GM19025 (cell line): ENCODE data around the gene RET.

ENCODE experiments used
- ATAC-seq: cut with Tn5 transposase; IDR thresholded peaks from one replicate; pipeline ENCODE4 v1.9.1; 2021; ENCODE audit warnings: mild to moderate bottlenecking, low read depth, moderate library complexity; ENCODE audit not compliant: unreplicated experiment

Gene RET

DNA sequence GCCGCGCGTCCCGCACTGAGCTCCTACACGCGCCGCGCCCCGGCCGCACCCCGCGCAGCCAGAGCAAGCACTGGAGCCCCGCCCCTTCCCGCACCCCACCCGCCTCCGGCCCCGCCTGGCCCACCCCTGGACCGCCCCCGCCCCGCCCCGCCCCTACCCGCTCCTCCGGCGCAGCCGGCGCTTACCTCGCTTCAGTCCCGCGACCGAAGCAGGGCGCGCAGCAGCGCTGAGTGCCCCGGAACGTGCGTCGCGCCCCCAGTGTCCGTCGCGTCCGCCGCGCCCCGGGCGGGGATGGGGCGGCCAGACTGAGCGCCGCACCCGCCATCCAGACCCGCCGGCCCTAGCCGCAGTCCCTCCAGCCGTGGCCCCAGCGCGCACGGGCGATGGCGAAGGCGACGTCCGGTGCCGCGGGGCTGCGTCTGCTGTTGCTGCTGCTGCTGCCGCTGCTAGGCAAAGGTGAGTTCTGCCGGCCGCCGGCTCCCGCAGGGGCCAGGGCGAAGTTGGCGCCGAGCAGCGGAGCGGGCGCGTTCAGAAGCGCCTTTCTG, at the start of gene RET:
RET (plus strand) TSS at position 194 of the 545 bp plus-strand sequence; CDS start at position 384, 190 bp downstream.
- no peak for ATAC-seq

- ATAC-seq = no peak
These were observed 49.4 kb upstream of the RET start for GRCh38 chr10:43027331-43027955.

DNA sequence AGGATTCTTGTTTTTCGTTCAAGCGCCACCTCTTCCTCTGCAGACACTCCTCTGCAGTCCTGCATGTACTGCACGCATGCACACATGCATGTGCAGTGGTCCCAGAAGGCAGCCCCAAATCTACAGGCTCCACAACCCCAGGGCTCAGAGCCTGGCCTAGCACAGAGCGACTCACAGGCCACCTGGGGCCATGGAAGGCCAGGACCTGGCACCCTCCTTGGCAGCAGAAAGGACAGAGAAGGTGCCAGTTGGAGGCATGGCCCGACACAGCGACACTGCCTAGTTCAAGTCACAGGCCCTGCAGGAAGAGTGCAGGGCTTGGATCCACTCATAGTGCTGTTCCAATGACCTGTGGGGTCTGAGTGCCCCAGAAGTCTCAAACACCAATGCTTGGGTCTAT, 48.7 kb upstream of the RET start:
- no peak for ATAC-seq

- ATAC-seq = no peak
These were observed 47.8 kb upstream of the RET start for GRCh38 chr10:43029043-43029442.

DNA sequence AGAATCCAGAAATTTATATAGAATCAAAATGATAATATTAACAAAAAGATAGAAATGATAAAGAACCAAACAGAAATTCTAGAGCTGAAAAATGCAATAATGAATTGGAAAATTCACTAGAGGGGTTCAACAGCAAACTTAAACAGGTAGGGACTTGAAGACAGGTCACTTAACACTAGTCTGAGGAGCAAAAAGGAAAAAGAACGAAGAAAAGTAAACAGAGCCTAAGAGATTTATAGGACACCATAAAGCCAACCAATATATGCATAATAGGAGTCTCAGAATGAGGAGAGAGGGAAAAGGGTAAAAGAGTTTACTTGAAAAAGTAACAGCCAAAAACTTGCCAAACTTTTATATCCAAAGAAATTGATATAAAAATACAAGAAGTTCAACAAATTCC, 44.3 kb upstream of the RET start:
- no peak for ATAC-seq

DNA sequence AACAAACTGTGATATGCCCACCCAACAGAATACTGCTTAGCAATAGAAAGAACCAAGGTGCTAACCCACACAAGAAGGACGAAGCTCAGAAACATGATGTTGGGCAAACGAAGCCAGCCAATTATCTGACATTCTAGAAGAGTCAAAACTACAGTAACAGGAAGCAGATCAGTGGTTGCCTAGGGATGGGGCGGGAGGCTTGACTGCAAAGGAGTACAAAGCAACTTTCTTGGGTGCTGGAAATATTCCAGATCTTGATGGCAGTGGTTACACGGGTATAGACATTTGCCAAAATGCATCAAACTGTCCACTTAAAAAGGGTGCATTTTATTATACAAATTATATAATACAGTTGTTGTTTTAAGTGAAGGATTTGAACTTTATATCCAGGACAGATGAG, 41.1 kb upstream of the RET start:
- ATAC-seq = no peak

GRCh38 chr10:43036481-43037428, 40.1 kb upstream of the RET start:
- ATAC-seq = no peak

GRCh38 chr10:43037440-43037839, 39.4 kb upstream of the RET start:
- ATAC-seq = no peak

- ATAC-seq = no peak
These were observed 38.7 kb upstream of the RET start for GRCh38 chr10:43037942-43038782.

DNA sequence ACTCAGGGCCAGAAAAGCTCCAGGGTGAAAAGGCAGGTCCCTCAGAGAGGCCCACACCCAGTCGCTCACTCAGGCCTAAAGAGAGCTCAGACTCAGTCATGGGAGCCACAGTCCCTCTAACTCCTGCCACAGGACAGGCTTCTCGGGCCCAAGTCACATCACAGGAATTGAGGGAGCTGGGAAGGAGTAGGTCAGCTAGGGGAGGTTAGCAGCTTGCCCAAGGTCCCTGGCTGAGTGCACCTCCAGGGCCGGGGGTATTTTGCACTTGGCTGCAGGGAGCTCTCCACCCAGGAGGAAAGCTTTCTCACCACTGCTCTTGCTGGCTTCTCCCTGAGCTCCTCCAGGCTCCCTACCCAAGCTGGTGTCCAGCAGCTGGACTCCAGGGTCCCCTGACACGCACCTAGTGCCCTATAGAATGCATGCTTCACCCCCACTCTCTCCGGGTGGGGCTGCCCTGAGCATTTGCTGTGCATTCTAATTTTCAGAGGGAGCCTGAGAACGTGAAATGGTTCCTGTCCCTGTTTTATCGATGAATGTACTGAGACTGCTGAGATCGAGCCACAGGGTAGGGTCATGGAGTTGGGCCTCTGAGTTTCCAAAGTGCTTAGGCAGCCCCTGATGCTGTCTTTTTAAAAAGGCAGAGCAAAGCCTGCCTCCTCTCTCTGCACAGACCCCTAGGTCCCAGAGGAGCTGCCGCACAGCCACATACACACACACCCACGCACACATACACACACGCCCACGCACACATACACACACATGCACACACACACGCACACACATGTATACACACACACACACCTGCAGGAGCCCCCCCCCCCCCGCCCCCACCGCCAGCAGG, 37.9 kb upstream of the RET start:
- ATAC-seq = no peak

DNA sequence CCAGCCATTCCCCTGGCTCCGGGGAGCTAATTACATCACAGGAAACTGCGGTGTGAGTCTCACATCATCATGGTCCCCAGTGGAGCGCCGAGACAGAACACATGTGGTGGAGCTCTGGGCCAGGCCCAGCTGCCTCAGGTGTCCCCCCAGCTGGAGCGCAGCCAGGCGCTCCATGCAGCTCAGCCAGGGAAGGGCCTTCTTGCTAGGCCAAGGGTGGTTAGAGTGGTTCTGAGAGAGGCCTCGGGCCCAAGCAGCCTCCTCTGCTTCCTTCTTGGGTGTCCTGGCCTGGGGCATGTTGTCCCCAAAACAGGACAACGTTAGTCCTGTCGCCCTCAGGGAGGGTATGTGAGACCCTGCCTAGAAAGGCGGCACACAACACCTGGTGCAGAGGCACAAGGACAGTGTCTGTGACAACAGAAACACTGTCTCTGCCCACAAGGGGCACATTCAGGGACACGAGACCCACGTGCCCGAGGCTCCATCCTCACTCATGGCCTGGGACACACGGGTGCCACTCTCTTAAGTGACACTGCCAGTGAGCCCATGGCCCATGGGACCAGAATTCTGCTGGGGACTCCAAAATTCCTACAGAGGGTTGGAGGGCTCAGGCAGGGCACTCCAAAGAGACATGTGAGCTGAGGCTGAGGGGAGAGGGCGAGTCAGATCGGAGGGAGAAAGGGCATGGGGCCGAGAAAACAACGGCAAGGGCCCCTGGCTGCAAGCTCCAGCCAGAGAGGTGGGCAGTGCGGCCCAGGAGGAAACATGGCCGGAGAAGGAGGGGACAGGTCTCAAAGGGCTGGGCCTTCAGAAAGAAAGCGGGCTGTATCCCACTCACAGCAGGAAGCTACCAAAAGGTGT, 37.0 kb upstream of the RET start:
- ATAC-seq = no peak

GRCh38 chr10:43040482-43041256, 36.2 kb upstream of the RET start:
- no peak for ATAC-seq

DNA sequence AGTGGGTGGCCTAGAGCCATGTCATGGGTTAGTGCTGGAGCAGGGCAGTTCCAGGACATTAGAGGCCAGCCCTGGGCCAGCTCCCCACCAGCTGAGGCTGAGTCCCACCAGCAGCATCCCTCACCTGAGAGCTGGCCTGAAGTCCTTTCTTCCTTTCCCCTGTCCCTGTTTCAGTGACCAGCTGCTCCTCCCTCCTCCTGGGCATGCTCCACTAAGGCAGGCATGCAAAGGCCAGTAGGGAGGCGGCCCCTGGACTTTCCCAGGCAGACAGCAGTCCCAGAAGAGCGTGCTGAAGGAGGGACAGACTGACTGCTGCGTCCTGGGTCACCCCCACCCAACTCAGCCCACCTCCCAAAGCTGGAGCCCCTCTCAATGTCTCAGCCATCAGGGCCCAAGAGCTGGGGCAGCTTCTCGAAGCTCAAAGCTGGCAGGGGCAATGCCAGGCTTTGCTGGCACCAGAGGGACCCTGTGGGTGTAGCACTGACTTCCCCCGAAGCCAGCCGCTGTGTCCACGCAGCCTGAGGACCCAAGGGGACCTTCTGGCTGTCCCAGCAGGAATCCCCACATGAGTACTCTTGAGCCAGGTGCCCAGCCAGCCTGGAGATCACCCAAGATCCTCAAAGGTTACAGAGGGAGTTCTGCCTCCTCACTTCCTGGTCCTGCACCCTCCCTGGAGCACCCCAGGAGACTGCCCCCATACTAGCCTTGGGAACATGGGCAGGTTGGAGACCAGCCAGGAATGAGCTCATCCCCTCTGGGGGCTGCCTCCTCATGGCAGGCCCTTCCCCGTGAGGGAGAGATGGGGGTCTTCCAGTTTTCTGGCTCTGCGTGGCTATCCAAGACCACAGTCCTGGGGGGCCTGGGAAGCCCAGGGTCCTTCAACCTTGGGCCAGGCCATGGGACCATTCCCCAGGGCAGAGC, 35.2 kb upstream of the RET start:
- ATAC-seq = no peak

GRCh38 chr10:43042503-43043341, 34.1 kb upstream of the RET start:
- ATAC-seq = no peak

- ATAC-seq = no peak
These were observed 33.5 kb upstream of the RET start for GRCh38 chr10:43043342-43043772.

- ATAC-seq = no peak
These were observed 33.0 kb upstream of the RET start for GRCh38 chr10:43043773-43044447.
